ENCODE data around the gene NLGN1. TPM values are rescaled to one million over a fixed set of nuclear protein-coding genes. Genes with fewer than 3 reads are reported as not detected.
A peak's percentile ranks its signal among the peaks of the same experiment; 100 is the strongest.

NLGN1 gene
- total RNA-seq, 1 donor from 2014 or later, result 20.4 TPM

DNA sequence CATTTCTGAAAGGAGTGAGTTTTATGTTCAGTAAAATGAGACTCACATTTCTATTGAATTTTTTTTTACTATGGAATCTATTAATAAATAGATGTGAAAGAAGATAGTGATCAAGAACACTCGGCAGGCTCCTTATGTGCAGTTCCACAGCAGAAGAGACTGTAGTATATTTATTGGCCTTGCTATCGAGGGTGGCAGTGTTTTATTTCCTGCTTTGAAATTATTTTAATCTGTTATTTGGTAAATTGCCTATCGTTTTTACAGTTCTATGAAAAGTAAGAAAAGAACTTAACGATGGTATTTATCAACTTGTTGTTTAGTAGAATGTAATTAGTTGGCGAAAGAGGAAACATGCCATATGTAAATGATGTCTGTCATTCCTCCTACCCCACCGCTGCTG is 238.3 kb downstream of the NLGN1 start:
- no peak for DNase-seq (ENCODE audit: low read depth)

- no peak for DNase-seq (ENCODE audit: low read depth)
Measured at GRCh38 chr3:173639098-173639497, 241.6 kb downstream of the NLGN1 start.

- no peak for DNase-seq (ENCODE audit: low read depth)
Measured at GRCh38 chr3:173641696-173642095, 244.2 kb downstream of the NLGN1 start.

GRCh38 chr3:173644086-173645082 is 246.8 kb downstream of the NLGN1 start:
- no peak for DNase-seq (ENCODE audit: low read depth)

GRCh38 chr3:173650596-173650995 is 253.1 kb downstream of the NLGN1 start:
- no peak for DNase-seq (ENCODE audit: low read depth)

DNA sequence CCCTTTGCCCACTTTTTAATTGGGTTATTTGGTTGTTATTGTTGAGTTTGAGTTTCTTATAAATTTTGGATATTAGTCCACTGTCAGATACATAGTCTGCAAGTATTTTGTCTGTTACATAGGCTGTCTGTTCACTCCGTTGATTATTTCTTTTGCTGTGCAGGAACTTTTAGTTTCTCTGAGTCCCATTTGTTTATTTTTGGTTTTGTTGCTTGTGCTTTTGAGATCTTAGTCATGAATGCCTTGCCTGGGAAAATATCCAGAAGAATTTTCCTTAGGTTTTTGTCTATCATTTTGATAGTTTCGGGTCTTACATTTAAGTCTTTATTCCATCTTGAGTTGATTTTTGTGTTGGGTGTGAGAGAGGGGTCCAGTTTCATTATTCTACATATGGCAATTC is 254.5 kb downstream of the NLGN1 start:
- no peak for DNase-seq (ENCODE audit: low read depth)

DNA sequence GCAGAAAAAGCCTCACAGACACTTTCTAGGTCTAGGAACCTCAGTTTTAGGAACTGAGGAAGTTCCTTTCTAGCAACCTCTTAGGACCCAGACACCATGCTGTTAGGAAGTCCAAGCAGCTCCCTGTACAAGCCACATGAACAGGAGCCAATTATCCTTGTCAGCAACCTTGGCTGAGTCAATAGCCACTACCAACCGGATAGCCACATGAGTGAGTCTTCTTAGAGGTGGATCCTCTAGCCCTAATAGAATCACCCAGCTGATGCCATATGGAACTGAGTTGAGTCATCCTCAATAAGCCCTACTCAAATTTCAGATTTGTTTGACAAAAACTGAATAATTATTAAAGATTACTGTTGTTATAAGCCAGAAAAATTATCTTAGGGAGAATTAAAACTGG is 256.2 kb downstream of the NLGN1 start:
- no peak for DNase-seq (ENCODE audit: low read depth)

- no peak for DNase-seq (ENCODE audit: low read depth)
Measured at GRCh38 chr3:173659972-173660371, 262.4 kb downstream of the NLGN1 start.

- DNase-seq (ENCODE audit: low read depth), result no peak
Measured at GRCh38 chr3:173660645-173661299, 263.2 kb downstream of the NLGN1 start.

GRCh38 chr3:173663696-173664111 is 266.2 kb downstream of the NLGN1 start:
- no peak for DNase-seq (ENCODE audit: low read depth)

- no peak for DNase-seq (ENCODE audit: low read depth)
Measured at GRCh38 chr3:173676094-173676493, 278.6 kb downstream of the NLGN1 start.

- no peak for DNase-seq (ENCODE audit: low read depth)
Measured at GRCh38 chr3:173681188-173681678, 283.7 kb downstream of the NLGN1 start.

DNA sequence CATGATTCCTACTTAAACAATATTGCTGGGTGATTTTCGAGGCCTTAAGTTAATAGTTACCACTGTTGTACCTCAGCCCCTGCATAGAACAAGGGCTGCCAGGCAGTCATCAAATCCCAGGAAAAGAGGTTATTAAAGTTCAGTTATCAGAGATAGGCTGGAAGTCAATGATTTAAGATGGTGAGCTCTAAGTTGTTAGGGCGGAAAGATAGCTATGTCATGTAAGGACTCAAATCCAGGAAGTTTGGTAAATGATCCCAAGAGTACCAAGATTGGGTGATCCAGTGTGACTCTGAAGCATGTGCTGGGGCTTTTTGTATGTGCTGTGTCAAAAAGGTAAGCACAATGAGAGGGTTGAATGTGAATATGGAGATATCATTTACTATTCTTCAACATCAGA is 287.9 kb downstream of the NLGN1 start:
- peak; percentile 84 for DNase-seq (ENCODE audit: low read depth)

GRCh38 chr3:173688216-173688842 is 290.8 kb downstream of the NLGN1 start:
- DNase-seq (ENCODE audit: low read depth), result peak; percentile 95

GRCh38 chr3:173690542-173691180 is 293.1 kb downstream of the NLGN1 start:
- peak; percentile 83 for DNase-seq (ENCODE audit: low read depth)

GRCh38 chr3:173699353-173699752 is 301.8 kb downstream of the NLGN1 start:
- peak; percentile 13 for DNase-seq (ENCODE audit: low read depth)

- no peak for DNase-seq (ENCODE audit: low read depth)
Measured at GRCh38 chr3:173700336-173700735, 302.8 kb downstream of the NLGN1 start.

GRCh38 chr3:173702561-173702960 is 305.0 kb downstream of the NLGN1 start:
- no peak for DNase-seq (ENCODE audit: low read depth)

GRCh38 chr3:173703771-173704170 is 306.2 kb downstream of the NLGN1 start:
- no peak for DNase-seq (ENCODE audit: low read depth)

DNA sequence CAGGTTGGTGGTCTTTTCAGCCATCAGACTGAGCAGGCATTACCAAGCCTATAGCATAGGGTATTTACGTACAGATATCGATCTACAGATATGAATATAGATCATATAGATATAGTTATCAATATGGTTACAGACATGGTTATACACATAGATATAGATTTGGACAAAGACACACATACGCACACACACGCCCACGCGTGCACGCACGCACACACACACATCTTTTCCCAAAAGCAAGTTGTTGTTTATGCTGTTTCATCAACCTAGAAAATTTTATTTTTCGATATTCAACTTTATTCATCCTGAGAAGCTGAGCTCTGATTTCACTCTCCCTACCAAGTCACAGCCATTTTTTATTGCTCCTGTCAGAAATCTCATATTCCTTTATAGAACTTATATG is 309.1 kb downstream of the NLGN1 start:
- DNase-seq (ENCODE audit: low read depth), result no peak

GRCh38 chr3:173708191-173708590 is 310.6 kb downstream of the NLGN1 start:
- no peak for DNase-seq (ENCODE audit: low read depth)

- DNase-seq (ENCODE audit: low read depth), result peak; percentile 58
Measured at GRCh38 chr3:173709026-173709425, 311.5 kb downstream of the NLGN1 start.
